ENCODE data around the gene NKX2-8.
A peak's percentile ranks its signal among the peaks of the same experiment; 100 is the strongest.

NKX2-8 gene

GRCh38 chr14:36580856-36581831 is 1.3 kb downstream of the NKX2-8 start:
- ATAC-seq (ENCODE audit: low read depth): peak; percentile 73
- peak; percentile 78 for DNase-seq (ENCODE audit: low spot score)
- Histone ChIP-seq H3K36me3 (ENCODE audit: low read depth) (no peaks in the 10 kb centered on the region), H3K4me3 (ENCODE audit: severe bottlenecking) (peak overlapping the region; percentile 51), H3K27ac (ENCODE audit: poor library complexity, severe bottlenecking) (no peak overlapping the region), H3K9me3 (ENCODE audit: severe bottlenecking) (no peaks in the 10 kb centered on the region), H3K4me1 (ENCODE audit: insufficient read depth, poor library complexity, severe bottlenecking) (no peaks in the 10 kb centered on the region), H3K27me3 (ENCODE audit: insufficient read depth, poor library complexity, severe bottlenecking) (peaks cover 10% of the 10 kb centered on the region)
- TF ChIP-seq CTCF (IDR thresholded peaks at IDR 0.05; ENCODE audit: poor library complexity, severe bottlenecking): peak; percentile 21

DNA sequence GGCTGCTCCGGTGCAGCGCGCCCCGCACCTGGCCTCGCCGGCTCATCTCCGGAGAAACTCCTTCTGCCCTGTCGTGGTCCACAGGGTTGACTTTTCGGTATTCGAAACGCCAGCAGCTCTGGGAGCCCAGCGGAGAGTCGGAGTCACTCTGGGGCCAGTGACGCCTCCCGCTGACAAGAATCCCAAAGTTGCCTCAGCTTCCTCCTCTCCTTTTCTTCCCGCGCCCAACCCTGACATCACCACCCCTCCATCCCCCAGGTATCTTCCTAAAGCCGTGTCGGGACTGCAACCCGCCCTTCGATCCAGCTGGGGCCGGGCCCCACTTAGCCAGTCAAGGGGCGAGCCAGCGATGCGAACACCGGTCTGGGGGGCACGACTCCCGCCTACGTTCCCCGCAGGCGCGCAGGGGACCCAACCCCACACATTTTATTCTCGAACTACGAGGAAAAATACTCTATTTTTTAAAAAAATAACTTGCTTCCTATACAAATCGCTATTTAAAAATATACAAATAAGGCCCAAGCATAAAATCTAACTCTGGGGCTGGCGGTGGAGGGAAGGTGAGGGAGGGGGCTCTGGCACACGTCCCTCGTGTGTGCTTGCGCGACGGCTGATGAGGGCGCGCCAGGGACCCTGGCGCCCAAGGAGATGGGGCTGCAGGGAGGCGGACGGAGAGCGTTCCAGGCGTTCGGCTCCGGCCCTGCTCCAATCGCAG is 2.1 kb downstream of the NKX2-8 start:
- Histone ChIP-seq H3K4me3 (ENCODE audit: severe bottlenecking) (peak overlapping the region; percentile 51), H3K27me3 (ENCODE audit: insufficient read depth, poor library complexity, severe bottlenecking) (peaks cover 18% of the 10 kb centered on the region), H3K9me3 (ENCODE audit: severe bottlenecking) (no peaks in the 10 kb centered on the region), H3K36me3 (ENCODE audit: low read depth) (no peaks in the 10 kb centered on the region), H3K4me1 (ENCODE audit: insufficient read depth, poor library complexity, severe bottlenecking) (no peaks in the 10 kb centered on the region), H3K27ac (ENCODE audit: poor library complexity, severe bottlenecking) (no peak overlapping the region)
- no peak for TF ChIP-seq CTCF (IDR thresholded peaks at IDR 0.05; ENCODE audit: poor library complexity, severe bottlenecking)
- DNase-seq (ENCODE audit: low spot score) (no peak), ATAC-seq (ENCODE audit: low read depth) (no peak)

DNA sequence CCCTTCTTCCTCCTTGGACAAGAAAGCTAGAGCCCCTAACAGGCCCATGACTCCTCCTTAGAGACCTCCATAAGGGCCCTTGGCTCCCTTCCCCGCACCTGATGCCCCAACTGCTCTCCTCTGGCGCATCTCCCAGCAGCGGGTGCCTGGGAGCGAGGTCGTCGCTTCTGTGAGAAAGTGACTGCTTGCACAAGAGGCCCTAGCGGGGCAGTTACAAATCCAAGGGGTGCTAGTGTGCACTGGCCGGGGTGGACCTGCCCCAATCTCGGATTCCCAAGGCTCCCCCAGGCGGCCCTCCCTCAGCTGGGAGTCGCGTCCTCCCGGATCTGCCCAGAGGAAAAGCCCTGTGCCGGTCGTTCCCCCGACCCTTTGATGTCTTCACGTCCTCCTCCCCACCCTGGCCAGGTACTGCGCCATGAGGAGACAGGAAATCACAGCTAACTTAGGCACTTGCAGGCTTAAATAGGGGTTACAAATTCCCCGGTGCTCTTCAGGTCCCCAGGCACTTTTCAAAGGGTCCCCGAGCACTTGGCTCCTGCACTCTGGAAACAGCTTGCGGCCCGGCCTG is 2.8 kb downstream of the NKX2-8 start:
- ATAC-seq (ENCODE audit: low read depth): no peak
- Histone ChIP-seq H3K9me3 (ENCODE audit: severe bottlenecking) (no peaks in the 10 kb centered on the region), H3K4me3 (ENCODE audit: severe bottlenecking) (no peak overlapping the region), H3K27ac (ENCODE audit: poor library complexity, severe bottlenecking) (no peak overlapping the region), H3K4me1 (ENCODE audit: insufficient read depth, poor library complexity, severe bottlenecking) (no peaks in the 10 kb centered on the region), H3K27me3 (ENCODE audit: insufficient read depth, poor library complexity, severe bottlenecking) (peaks cover 25% of the 10 kb centered on the region), H3K36me3 (ENCODE audit: low read depth) (no peaks in the 10 kb centered on the region)
- no peak for TF ChIP-seq CTCF (IDR thresholded peaks at IDR 0.05; ENCODE audit: poor library complexity, severe bottlenecking)
- no peak for DNase-seq (ENCODE audit: low spot score)

GRCh38 chr14:36579001-36579555 is 3.3 kb downstream of the NKX2-8 start:
- H3K4me1 ChIP-seq (ENCODE audit: insufficient read depth, poor library complexity, severe bottlenecking): no peaks in the 10 kb centered on the region
- no peak overlapping the region for H3K27ac ChIP-seq (ENCODE audit: poor library complexity, severe bottlenecking)
- peaks cover 30% of the 10 kb centered on the region for H3K27me3 ChIP-seq (ENCODE audit: insufficient read depth, poor library complexity, severe bottlenecking)
- DNase-seq (ENCODE audit: low spot score): no peak
- ATAC-seq (ENCODE audit: low read depth): no peak
- H3K9me3 ChIP-seq (ENCODE audit: severe bottlenecking): no peaks in the 10 kb centered on the region
- no peaks in the 10 kb centered on the region for H3K36me3 ChIP-seq (ENCODE audit: low read depth)
- no peak overlapping the region for H3K4me3 ChIP-seq (ENCODE audit: severe bottlenecking)
- no peak for TF ChIP-seq CTCF (IDR thresholded peaks at IDR 0.05; ENCODE audit: poor library complexity, severe bottlenecking)

All from RWPE2 (cell line).